HG02884 (cell line): ENCODE data around the gene SON.

Source experiments
- ATAC-seq: cut with Tn5 transposase; IDR thresholded peaks from one replicate; pipeline ENCODE4 v1.9.1; 2021; ENCODE audit warnings: mild to moderate bottlenecking, moderate library complexity; ENCODE audit not compliant: unreplicated experiment

Gene SON

DNA sequence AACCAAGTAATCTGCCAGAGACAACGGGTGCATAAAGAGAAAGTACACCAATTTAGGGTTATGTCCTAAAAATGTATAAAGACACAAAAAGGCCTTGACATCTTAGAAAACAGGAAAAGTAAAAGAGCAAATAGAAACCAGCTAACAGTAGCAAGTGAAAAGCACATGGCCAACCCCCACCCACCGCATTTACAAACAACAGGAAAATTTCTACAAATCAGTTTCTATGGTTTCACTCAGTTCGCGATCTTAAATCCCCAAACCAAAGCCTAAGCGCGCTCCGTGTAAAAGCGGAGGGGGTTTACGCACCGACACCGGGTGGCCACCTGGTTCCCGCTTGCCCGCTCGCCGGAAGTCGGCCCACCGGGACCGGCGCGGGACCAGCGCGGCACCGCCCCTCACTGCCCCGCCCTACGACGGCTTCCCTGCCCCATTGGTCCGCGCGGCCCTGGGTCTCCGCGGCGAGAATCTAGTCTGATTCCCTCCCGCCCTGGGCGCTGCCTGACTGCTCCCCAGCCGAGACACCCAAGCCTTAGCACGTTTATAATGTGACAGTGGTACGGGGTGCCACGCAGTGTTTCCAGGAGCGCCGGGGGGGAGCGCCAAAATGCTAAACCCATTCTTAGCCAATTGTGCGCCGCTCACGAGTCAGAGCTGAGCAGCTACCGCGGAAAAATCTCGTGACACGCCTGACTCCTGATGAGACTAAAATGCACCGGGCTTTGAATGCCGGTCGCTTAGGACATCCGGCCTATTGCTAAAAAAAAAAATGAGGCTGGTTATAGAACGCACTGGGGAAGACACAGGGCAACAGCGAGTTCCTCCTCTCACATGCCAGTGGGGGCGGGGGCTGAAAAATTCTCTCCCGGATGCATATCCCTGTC, 840 bp upstream of the SON start, which contains the start of gene GART:
GART (minus strand) TSS at position 362 of the 884 bp plus-strand sequence. CDS start 2,802 bp downstream, outside the sequence.
- peak; percentile 55 for ATAC-seq

DNA sequence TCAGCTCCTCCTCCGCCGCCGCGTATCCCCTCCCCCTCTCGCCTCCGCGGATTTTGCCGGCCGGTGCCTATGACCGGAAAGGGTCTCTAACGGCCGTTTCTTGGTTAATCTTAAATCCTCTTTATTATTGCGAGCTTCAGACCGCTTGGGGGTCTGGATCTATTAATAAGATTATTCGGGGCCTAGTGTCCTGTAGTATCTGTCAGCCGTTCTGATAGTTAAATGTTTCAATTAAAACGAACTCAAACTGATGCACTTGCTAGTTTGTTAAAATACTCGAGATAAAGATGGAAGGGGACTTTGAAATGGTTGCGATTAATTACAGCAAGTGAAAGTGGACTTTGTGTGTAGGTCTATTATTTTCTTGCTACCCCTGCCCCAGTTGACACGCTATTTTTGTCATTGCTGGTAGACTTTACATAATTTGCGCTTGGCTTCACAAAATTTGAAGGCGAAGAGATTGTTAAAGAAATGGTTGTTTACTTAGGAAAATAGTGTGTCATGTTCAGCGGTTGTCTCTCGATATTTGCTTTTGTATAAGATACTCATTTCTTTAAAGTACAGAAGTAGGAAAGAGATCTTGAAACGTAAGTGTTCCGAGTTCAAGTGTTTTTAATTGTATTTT, 779 bp downstream of the SON start:
- ATAC-seq = no peak

DNA sequence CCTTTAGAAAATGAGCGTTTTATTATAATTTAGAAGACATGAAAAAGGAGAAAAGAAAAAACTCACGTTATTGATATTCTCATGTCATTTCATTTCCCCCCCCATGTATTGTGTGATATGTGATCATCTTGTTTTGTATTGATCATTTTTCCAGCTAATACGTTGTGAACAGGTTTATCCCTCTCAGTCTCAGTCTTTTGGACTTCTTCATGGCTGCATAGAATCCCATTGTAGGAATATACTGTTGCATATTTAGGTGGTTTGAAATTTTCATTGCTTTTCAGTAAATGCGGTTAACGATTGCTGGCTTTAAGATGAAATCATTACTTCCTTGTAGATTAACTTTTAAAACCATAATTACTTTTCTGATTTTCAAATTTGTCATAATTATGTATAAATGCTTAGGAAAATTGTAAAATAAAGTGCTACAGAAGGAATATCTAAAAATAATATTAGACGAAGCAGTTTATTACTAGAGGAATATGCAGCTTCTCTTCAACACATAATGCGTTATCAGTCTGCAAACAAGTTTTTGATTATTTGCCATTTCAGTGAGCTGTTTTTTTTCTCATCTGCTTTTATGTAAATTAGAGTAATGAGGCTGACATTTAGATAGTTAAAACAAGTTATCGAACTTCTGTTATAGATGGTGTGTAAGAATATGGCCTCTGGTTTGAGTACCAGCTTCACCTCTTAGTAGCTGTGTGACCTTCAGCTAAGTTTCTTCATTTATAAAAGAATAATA, 1.8 kb downstream of the SON start:
- ATAC-seq = no peak

DNA sequence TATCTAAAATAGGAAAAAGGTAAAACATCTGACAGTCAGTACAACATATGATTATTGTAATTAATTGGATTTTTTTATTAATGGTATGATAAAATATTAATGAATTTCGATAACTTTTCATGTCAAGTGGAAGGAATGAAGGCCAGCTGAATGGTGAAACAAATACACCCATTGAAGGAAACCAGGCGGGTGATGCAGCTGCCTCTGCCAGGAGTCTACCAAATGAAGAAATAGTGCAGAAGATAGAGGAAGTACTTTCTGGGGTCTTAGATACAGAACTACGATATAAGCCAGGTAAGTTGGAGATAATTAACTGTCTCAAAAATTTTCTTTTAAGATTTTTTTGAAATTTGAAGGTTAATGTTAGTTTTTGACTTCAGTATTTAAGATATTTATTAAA, 3.2 kb downstream of the SON start:
- ATAC-seq = no peak

DNA sequence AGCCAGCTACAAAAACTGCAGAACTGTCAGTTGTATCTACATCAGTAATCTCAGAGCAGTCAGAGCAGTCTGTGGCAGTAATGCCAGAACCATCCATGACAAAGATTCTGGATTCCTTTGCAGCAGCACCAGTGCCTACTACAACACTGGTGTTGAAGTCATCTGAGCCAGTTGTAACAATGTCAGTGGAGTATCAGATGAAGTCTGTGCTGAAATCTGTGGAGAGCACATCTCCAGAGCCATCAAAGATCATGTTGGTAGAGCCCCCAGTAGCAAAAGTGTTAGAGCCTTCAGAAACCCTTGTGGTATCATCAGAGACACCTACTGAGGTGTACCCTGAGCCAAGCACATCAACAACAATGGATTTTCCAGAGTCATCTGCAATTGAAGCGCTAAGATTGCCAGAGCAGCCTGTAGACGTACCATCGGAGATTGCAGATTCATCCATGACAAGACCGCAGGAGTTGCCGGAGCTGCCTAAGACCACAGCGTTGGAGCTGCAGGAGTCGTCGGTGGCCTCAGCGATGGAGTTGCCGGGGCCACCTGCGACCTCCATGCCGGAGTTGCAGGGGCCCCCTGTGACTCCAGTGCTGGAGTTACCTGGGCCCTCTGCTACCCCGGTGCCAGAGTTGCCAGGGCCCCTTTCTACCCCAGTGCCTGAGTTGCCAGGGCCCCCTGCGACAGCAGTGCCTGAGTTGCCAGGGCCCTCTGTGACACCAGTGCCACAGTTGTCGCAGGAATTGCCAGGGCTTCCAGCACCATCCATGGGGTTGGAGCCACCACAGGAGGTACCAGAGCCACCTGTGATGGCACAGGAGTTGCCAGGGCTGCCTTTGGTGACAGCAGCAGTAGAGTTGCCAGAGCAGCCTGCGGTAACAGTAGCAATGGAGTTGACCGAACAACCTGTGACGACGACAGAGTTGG, 7.3 kb downstream of the SON start:
- ATAC-seq = no peak

DNA sequence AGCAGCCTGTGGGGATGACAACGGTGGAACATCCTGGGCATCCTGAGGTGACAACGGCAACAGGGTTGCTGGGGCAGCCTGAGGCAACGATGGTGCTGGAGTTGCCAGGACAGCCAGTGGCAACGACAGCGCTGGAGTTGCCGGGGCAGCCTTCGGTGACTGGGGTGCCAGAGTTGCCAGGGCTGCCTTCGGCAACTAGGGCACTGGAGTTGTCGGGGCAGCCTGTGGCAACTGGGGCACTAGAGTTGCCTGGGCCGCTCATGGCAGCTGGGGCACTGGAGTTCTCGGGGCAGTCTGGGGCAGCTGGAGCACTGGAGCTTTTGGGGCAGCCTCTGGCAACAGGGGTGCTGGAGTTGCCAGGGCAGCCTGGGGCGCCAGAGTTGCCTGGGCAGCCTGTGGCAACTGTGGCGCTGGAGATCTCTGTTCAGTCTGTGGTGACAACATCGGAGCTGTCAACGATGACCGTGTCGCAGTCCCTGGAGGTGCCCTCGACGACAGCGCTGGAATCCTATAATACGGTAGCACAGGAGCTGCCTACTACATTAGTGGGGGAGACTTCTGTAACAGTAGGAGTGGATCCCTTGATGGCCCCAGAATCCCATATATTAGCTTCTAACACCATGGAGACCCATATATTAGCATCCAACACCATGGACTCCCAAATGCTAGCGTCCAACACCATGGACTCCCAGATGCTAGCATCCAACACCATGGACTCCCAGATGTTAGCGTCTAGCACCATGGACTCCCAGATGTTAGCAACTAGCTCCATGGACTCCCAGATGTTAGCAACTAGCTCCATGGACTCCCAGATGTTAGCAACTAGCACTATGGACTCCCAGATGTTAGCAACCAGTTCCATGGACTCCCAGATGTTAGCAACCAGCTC, 8.2 kb downstream of the SON start:
- no peak for ATAC-seq

DNA sequence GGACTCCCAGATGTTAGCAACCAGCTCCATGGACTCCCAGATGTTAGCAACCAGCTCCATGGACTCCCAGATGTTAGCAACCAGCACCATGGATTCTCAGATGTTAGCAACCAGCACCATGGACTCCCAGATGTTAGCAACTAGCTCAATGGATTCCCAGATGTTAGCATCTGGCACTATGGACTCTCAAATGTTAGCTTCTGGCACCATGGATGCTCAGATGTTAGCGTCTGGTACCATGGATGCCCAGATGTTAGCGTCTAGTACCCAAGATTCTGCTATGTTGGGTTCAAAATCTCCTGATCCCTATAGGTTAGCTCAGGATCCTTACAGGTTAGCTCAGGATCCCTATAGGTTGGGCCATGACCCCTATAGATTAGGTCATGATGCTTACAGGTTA, 8.8 kb downstream of the SON start:
- ATAC-seq = no peak

DNA sequence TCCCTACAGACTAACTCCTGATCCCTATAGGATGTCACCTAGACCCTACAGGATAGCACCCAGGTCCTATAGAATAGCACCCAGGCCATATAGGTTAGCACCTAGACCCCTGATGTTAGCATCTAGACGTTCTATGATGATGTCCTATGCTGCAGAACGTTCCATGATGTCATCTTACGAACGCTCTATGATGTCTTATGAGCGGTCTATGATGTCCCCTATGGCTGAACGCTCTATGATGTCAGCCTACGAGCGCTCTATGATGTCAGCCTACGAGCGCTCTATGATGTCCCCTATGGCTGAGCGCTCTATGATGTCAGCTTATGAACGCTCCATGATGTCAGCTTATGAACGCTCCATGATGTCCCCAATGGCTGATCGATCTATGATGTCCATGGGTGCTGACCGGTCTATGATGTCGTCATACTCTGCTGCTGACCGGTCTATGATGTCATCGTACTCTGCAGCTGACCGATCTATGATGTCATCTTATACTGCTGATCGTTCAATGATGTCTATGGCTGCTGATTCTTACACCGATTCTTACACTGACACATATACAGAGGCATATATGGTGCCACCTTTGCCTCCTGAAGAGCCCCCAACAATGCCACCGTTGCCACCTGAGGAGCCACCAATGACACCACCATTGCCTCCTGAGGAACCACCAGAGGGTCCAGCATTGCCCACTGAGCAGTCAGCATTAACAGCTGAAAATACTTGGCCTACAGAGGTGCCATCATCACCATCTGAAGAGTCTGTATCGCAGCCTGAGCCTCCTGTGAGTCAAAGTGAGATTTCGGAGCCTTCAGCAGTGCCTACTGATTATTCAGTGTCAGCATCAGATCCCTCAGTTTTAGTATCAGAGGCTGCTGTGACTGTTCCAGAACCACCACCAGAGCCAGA, 9.5 kb downstream of the SON start:
- no peak for ATAC-seq

DNA sequence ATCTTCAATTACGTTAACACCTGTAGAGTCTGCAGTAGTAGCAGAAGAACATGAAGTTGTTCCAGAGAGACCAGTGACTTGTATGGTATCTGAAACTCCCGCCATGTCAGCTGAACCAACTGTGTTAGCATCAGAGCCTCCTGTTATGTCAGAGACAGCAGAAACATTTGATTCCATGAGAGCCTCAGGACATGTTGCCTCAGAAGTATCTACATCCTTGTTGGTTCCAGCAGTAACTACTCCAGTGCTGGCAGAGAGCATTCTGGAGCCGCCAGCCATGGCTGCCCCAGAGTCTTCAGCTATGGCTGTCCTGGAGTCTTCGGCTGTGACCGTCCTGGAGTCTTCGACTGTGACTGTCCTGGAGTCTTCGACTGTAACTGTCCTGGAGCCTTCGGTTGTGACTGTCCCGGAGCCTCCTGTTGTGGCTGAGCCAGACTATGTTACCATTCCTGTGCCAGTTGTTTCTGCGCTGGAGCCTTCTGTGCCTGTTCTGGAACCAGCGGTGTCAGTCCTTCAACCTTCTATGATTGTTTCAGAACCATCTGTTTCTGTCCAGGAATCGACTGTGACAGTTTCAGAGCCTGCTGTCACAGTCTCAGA, 10.3 kb downstream of the SON start:
- ATAC-seq = no peak

DNA sequence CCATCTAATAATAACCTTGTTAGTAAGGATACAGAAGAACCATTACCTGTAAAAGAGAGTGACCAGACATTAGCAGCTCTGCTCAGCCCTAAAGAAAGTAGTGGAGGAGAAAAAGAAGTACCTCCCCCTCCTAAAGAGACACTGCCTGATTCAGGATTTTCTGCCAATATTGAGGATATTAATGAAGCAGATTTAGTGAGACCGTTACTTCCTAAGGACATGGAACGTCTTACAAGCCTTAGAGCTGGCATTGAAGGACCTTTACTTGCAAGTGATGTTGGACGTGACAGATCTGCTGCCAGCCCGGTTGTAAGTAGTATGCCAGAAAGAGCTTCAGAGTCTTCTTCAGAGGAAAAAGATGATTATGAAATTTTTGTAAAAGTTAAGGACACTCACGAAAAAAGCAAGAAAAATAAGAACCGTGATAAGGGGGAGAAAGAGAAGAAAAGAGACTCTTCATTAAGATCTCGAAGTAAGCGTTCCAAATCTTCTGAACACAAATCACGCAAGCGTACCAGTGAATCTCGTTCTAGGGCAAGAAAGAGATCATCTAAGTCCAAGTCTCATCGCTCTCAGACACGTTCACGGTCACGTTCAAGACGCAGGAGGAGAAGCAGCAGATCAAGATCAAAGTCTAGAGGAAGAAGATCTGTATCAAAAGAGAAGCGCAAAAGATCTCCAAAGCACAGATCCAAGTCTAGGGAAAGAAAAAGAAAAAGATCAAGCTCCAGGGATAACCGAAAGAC, 11.6 kb downstream of the SON start:
- ATAC-seq = no peak

DNA sequence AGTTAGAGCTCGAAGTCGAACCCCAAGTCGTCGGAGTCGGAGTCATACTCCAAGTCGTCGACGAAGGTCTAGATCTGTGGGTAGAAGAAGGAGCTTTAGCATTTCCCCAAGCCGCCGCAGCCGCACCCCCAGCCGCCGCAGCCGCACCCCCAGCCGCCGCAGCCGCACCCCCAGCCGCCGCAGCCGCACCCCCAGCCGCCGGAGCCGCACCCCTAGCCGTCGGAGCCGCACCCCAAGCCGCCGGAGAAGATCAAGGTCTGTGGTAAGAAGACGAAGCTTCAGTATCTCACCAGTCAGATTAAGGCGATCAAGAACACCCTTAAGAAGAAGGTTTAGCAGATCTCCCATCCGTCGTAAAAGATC, 12.1 kb downstream of the SON start:
- no peak for ATAC-seq

DNA sequence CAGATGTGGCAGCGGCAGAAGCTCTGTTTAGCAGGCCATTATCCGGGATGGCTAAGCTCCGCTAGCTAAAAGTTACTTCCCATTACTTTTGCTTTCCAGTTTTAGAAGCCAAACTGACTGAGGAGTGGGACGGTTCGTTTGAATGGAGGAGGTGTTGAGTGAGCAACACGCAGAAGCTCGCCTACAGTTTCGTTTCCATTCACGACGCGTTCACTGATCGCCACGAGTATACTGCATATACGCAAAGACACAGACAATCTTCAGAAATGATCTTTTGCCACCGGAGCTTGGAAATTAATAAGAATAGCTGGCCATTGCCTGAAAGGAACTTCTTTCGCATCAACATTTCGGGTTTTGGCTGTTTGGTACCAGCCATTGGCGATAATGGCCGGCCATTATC, 14.6 kb downstream of the SON start:
- no peak for ATAC-seq

DNA sequence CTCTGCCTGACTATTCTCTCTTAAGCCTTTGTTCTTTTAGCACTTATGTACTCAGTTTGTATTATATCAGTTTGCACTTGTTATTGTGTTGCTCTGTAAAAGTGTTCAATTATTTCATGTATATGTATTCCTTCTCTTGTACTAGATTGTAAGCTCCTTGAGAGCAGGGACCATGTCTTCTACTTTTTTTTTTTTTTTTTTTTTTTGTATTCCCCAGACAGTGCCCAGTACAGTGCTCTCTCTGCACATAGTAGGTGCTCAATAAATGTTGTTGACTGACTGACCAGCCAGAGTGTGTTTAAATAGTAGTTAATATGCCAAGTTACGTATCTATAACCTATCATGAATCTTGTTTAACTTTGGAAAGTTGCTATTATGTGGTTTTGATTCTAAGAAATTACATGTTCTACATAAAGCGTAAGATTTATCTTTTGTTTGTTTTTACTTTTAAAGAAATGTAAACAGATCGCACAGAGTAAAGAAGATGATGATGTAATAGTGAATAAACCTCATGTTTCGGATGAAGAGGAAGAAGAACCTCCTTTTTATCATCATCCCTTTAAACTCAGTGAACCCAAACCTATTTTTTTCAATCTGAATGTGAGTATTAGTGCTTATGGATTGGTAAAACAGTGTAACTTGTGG, 16.1 kb downstream of the SON start:
- no peak for ATAC-seq

DNA sequence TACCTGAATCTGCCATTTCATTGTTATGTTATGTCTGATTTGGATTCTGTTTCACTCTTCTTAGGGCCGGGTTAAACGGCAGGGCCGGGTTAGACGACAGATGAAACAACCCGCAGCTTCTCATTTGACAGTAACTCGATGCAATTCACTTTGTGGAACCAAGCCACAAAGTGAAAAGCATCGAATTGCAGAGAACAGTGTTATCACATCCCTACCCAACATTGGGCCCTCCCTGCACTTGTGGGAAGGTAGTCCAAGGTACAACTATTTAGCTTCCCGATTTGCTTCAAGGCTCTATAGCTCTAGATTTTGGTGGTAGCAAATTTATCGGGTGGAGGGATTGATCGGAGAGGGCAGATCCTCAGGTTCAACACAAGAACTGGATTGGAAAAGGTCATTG, 17.0 kb downstream of the SON start:
- ATAC-seq = no peak

DNA sequence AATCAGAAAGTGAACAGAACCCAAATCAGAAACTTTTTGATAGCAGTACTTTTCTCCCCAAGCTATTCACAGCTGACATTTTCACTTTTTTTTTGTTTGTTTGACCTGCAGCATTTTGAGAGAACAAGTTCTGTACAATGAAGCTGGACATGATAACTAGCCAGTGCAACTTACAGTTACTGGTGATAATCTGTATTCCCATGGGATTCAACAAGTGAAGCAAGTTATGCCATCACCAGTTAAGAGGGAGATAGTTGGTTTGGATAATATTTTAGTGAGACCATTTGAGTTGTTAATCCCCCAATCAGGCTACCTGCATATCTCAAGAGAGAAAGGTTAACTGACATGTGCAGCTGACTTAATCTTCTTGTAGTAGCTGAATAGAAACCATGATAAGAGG, 18.1 kb downstream of the SON start:
- ATAC-seq = no peak

DNA sequence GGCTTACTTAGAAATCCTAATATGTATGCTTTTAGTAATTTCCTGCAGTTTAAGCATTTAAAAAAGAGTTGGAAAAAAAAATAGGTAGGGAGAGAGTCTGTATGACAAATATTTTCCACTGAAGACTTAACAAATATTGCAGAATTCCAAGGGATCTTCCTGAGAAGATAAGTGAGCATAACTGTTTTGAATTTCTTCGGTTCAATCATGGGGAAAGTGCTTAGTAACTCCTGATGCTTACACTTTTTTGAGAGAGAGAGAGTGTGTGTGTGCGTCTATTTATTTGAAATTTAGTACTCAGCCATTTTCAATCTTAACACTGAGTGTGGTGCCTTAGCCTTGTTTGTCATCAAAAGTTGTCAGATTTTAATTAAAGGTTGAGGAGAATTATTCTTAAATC, 18.5 kb downstream of the SON start:
- ATAC-seq = no peak

DNA sequence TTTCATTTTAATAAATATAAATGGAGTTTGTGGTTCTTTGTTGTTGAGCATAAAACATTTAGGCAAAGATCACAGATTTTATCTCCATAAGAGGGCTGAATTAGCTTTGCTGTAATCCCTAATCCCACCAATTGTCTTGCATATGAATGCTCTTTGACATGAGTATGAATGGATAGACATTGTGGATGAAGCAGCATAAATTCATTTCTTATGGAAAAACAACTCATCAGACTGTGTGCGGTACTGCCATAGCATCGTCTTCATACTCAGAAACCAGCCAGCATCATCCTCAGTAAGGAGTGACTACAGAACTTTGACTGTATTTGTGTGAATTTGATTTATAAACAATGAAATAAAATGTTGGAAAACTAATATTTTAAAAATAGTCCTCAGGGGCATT, 19.6 kb downstream of the SON start:
- ATAC-seq = no peak
